Muscle of back (tissue), 11 donors: ENCODE measurements around the gene TUBB6. TPM values are rescaled to one million over a fixed set of nuclear protein-coding genes. Genes with fewer than 3 reads are reported as not detected.

Experiments
- DNase-seq, 3 donors: peaks; one replicate each; pipeline versions ENCODE4 v3.0.0 to v3.0.0-alpha.2; 2013
- polyA plus RNA-seq, 10 donors: library from polyadenylated mRNA; unstranded; fragments of 120-200 nt; gene quantifications; one replicate each; pipeline ENCODE4 v1.2.1, GENCODE V29; 2013; ENCODE audit not compliant: insufficient read length in 10 of 10

Gene TUBB6
- polyA plus RNA-seq, 10 donors: 155 to 277 (median 220) TPM

DNA sequence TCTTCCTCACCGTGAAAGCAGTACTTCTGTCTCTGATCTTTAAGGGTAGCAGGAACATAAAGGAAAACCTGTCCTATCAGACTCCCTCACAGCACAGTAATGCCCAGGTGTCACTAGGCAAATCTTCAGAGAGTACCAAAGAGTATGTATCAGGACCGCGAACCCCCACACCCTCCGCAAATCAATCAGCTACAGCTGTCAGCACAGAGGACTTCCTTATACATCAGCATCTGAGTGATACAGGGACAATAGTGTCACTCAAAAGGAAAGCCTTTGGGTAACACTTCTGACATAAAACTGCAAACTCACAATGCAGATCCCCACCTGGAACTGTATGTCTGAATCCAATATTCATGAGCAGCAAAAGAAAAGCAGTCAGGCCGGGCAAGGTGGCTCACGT lies 66.4 kb downstream of the TUBB6 start:
- no peak for DNase-seq

Other genes with a start within 250 kb of the TUBB6 start
- under 1 TPM in 2 of 10 donors, not detected in 8; 0.04 to 0.08 TPM for gene ANKRD62, start 214.4 kb upstream of the TUBB6 start, polyA plus RNA-seq
- gene CIDEA, start 53.9 kb upstream of the TUBB6 start, polyA plus RNA-seq: not detected
- 10 to 100 TPM; 38.7 to 51.4 (median 44.3) TPM for gene AFG3L2, start 69.0 kb downstream of the TUBB6 start, polyA plus RNA-seq
- 10 to 100 TPM in 2 of 10 donors, 1 to 10 TPM in 8; 4.3 to 12.0 (median 5.8) TPM for gene PRELID3A, start 99.7 kb downstream of the TUBB6 start, polyA plus RNA-seq